Vagina (tissue), 1 donor: Measurements from ENCODE around the gene EXOSC6. TPM values are rescaled to one million over a fixed set of nuclear protein-coding genes. Genes with fewer than 3 reads are reported as not detected.

Experiments
- small RNA-seq: library from RNA; depleted of rRNA; stranded (forward); fragments of <200 nt; gene quantifications from one replicate; pipeline ENCODE3, GENCODE V24; 2016
- total RNA-seq: library from RNA; depleted of rRNA; stranded (reverse); fragments of >200 nt; gene quantifications from one replicate; pipeline ENCODE4 v1.2.3, GENCODE V29; 2016

The EXOSC6 gene
- total RNA-seq, 1 donor from 2014 or later: 19.2 TPM

Small RNAs within 50 kb of the gene (small RNA-seq; reads per million reads assigned to genes)
- gene AC009060.2: not detected
- not detected for gene RN7SL279P

Other genes with a start within 250 kb of the EXOSC6 start
- gene PDPR, start 137.6 kb downstream of the EXOSC6 start, total RNA-seq: 20.4 TPM
- 8.1 TPM for gene CLEC18C, start 78.2 kb downstream of the EXOSC6 start, total RNA-seq
- 54.3 TPM for gene AARS1, start 37.6 kb upstream of the EXOSC6 start, total RNA-seq
- gene DDX19B, start 47.2 kb upstream of the EXOSC6 start, total RNA-seq: 47.6 TPM
- gene DDX19A, start 95.0 kb upstream of the EXOSC6 start, total RNA-seq: 30.0 TPM
- 14.0 TPM for gene ST3GAL2, start 187.2 kb upstream of the EXOSC6 start, total RNA-seq
- gene FCSK, start 202.7 kb upstream of the EXOSC6 start, total RNA-seq: 20.6 TPM